CD4-positive, alpha-beta T cell (primary cell): ENCODE measurements around the gene ECM1. TPM values are rescaled to one million over a fixed set of nuclear protein-coding genes. Genes with fewer than 3 reads are reported as not detected.

ENCODE experiments used
- ATAC-seq: fragments of 200-7000 bp; cut with Tn5 transposase; one replicate; pipeline ENCODE4 v1.10.0; 2022; ENCODE audit warnings: mild to moderate bottlenecking; ENCODE audit not compliant: poor library complexity
- CTCF ChIA-PET: fragments of 350-600 bp; sonication (Branson Sonifier 250); formaldehyde crosslinking; loops from one replicate; lab custom pipeline; 2021; ENCODE audit warnings: antibody characterized with exemption, inconsistent platforms; lab: Charles Lee
- POLR2A ChIA-PET: fragments of 350-600 bp; sonication (Branson Sonifier 250); formaldehyde crosslinking; loops from one replicate; lab custom pipeline; 2021; ENCODE audit warnings: antibody characterized with exemption, inconsistent platforms; lab: Charles Lee
- DNase-seq, 14 experiments: peaks; one replicate each; pipeline ENCODE4 v3.0.0-alpha.2; 2013 to 2020; ENCODE audit warnings: mixed read lengths in 2 of 14
- H3K27ac ChIP-seq, 2 donors: one replicate each; pipeline versions ENCODE4 v1.5.1 to v1.7.0; 2013; ENCODE audit warnings: low read length in 2 of 2, low read depth in 1 of 2, mild to moderate bottlenecking in 1 of 2
- H3K27me3 ChIP-seq, 2 experiments: 1 replicate in 1 of 2; 2 replicates in 1 of 2; pipeline versions ENCODE4 v1.6.1 to v1.7.0; 2013; ENCODE audit warnings: low read length in 2 of 2, control low read depth in 1 of 2, mild to moderate bottlenecking in 1 of 2, moderate library complexity in 1 of 2; ENCODE audit not compliant: insufficient read depth in 2 of 2, control insufficient read depth in 1 of 2
- H3K36me3 ChIP-seq: one replicate; pipeline ENCODE4 v1.6.1; 2013; ENCODE audit warnings: low read length, control low read depth; ENCODE audit not compliant: insufficient read depth
- H3K4me1 ChIP-seq: one replicate; pipeline ENCODE4 v1.6.1; 2013; ENCODE audit warnings: low read length, control low read depth; ENCODE audit not compliant: insufficient read depth
- H3K4me3 ChIP-seq: one replicate; pipeline ENCODE4 v1.5.1; 2013; ENCODE audit warnings: mild to moderate bottlenecking, low read length, moderate library complexity
- H3K9me3 ChIP-seq, 2 experiments: 1 replicate in 1 of 2; 2 replicates in 1 of 2; pipeline versions ENCODE4 v1.6.1 to v1.7.0; 2013; ENCODE audit warnings: low read length in 2 of 2, mild to moderate bottlenecking in 2 of 2, control low read depth in 1 of 2, moderate library complexity in 1 of 2; ENCODE audit not compliant: control insufficient read depth in 1 of 2, insufficient read depth in 1 of 2
- H3K27ac Mint-ChIP-seq: one replicate; pipeline ENCODE4 v1.8.0; 2020; ENCODE audit warnings: mixed read lengths
- H3K27me3 Mint-ChIP-seq: one replicate; pipeline ENCODE4 v1.8.0; 2021; ENCODE audit warnings: mixed read lengths
- H3K36me3 Mint-ChIP-seq: one replicate; pipeline ENCODE4 v1.8.0; 2021; ENCODE audit warnings: low read depth, mixed read lengths
- H3K4me1 Mint-ChIP-seq: one replicate; pipeline ENCODE4 v1.8.0; 2021; ENCODE audit warnings: low read depth, mixed read lengths
- H3K4me3 Mint-ChIP-seq: one replicate; pipeline ENCODE4 v1.8.0; 2020; ENCODE audit warnings: mild to moderate bottlenecking, mixed read lengths
- H3K9me3 Mint-ChIP-seq: one replicate; pipeline ENCODE4 v1.8.0; 2020; ENCODE audit warnings: mixed read lengths
- intact Hi-C, 2 experiments: fragments of 100-400 bp; cut with DNase I in 1 of 2; cut with micrococcal nuclease in 1 of 2; formaldehyde crosslinking; loops; one replicate each; pipeline versions ENCODE4 v1.15.1 to v1.9.0; 2023 to 2025; cut with DNase I, micrococcal nuclease
- total RNA-seq, 174 experiments: library from RNA in 2 of 174; stranded (reverse) in 2 of 174; gene quantifications; one replicate each; pipeline ENCODE4 v1.2.3 and lab custom pipeline; 2021 to 2026
- TF ChIP-seq, protein P1 (sequence below): fragments of 200-600 bp; IDR thresholded peaks from one replicate; pipeline ENCODE4 v1.8.0; 2022; ENCODE audit warnings: antibody characterized with exemption, mild to moderate bottlenecking

The ECM1 gene
- total RNA-seq, 2 experiments from 2014 or later = 0.31 TPM; not detected in 1

DNA sequence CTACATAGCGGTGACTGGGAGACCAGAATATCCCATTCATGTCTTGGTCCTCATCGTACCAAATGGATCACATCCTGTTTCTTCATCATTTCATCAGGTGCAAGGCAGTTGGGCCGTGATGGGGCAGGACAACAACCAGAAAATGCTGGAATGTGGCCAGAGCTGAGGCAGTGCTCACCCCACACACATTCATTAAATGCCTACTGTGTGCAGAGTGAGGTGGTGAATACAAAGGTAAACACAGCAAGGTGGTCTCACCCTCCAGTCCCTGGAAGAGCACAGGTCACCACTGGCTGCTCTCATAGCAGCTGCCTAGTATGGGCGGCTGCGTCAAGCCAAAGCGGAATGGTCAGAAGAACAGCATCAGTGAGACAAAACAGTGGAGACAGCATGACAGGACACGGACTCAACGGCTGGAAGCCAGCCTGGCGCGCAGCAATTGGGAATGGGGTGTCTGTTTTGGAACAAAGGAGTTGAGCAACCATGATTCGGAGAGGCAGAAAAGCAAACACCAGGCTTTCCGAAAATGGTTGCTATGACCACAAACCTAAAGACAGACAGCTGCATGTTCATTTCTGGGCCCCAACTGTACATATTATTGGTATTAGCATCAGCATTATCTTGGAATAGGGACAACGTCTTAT is 35.7 kb downstream of the ECM1 start:
- DNase-seq (no peak), ATAC-seq (no peak)
- POLR2A ChIA-PET = no interaction called here
- CTCF ChIA-PET = no interaction called here
- peaks cover 3% of the 10 kb centered on the region for H3K4me1 Mint-ChIP-seq
- Histone ChIP-seq H3K36me3 (no peaks in the 10 kb centered on the region), H3K27me3 (peaks cover 5 to 15% of the 10 kb centered on the region in 2 experiments), H3K27ac (no peak overlapping the region), H3K9me3 (no peaks in the 10 kb centered on the region), H3K4me1 (peaks cover 4% of the 10 kb centered on the region), H3K4me3 (no peak overlapping the region)
- H3K27me3 Mint-ChIP-seq = peaks cover 28% of the 10 kb centered on the region
- no peak overlapping the region for H3K4me3 Mint-ChIP-seq
- TF ChIP-seq, protein P1, sequence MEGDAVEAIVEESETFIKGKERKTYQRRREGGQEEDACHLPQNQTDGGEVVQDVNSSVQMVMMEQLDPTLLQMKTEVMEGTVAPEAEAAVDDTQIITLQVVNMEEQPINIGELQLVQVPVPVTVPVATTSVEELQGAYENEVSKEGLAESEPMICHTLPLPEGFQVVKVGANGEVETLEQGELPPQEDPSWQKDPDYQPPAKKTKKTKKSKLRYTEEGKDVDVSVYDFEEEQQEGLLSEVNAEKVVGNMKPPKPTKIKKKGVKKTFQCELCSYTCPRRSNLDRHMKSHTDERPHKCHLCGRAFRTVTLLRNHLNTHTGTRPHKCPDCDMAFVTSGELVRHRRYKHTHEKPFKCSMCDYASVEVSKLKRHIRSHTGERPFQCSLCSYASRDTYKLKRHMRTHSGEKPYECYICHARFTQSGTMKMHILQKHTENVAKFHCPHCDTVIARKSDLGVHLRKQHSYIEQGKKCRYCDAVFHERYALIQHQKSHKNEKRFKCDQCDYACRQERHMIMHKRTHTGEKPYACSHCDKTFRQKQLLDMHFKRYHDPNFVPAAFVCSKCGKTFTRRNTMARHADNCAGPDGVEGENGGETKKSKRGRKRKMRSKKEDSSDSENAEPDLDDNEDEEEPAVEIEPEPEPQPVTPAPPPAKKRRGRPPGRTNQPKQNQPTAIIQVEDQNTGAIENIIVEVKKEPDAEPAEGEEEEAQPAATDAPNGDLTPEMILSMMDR = no peak
- H3K9me3 Mint-ChIP-seq = no peaks in the 10 kb centered on the region
- no peaks in the 10 kb centered on the region for H3K36me3 Mint-ChIP-seq
- no peak overlapping the region for H3K27ac Mint-ChIP-seq
- intact Hi-C loops = no loop called here

DNA sequence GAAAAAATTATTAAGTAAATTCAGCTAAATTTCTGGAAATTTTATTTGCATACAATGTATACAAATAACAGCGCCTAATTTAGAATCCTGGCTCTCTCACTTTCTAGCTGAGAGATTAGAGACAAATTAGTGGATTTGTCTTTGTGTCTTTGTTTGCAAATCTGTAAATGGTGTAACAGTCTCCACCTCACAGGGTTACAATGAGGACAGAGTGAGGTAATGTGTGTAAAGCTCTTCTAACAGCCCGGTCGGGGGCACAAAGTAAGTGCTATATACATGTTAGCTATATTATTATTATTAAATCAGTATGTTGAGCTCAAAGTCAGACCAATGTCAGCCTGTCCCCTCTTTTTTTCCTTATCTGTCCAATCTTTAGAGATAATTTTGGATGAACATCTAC is 36.3 kb downstream of the ECM1 start:
- Histone ChIP-seq H3K27me3 (peaks cover 5 to 15% of the 10 kb centered on the region in 2 experiments), H3K9me3 (no peaks in the 10 kb centered on the region), H3K4me1 (peaks cover 5% of the 10 kb centered on the region), H3K36me3 (no peaks in the 10 kb centered on the region), H3K27ac (no peak overlapping the region), H3K4me3 (no peak overlapping the region)
- no peak overlapping the region for H3K27ac Mint-ChIP-seq
- ATAC-seq (no peak), DNase-seq (no peak)
- H3K27me3 Mint-ChIP-seq = peaks cover 29% of the 10 kb centered on the region
- TF ChIP-seq, protein P1 = no peak
- CTCF ChIA-PET = no interaction called here
- no peak overlapping the region for H3K4me3 Mint-ChIP-seq
- POLR2A ChIA-PET = no interaction called here
- H3K36me3 Mint-ChIP-seq = no peaks in the 10 kb centered on the region
- H3K9me3 Mint-ChIP-seq = no peaks in the 10 kb centered on the region
- H3K4me1 Mint-ChIP-seq = peaks cover 4% of the 10 kb centered on the region
- intact Hi-C loops = no loop called here

DNA sequence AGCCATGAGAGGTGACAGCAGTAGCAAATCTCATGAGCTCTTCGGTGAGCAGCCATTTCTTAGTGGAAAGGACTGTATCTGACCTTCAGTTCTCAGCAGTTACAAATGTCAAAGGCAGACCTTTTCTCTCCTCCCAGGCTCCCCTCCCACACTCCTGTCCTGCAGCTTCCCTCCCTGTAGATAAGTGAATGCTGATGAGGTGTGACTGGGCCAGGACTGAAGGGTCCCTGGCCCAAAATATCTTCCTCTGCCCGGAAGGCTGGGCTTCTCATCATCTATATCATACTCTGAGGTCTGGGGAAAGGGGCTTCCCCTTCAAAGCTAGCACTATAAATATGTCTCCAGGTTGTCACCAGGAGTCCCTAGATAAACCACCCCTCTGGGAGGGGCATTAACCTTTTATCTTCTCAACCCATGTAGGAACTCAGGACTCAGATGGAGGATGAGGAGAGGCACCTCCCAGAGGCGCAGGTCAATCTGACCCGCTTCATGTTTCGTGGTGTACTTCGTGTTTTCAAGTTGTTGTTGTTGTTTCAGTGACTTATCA is 37.6 kb downstream of the ECM1 start:
- Mint-ChIP-seq H3K9me3 (no peaks in the 10 kb centered on the region), H3K27me3 (peaks cover 34% of the 10 kb centered on the region), H3K27ac (no peak overlapping the region), H3K4me1 (peaks cover 13% of the 10 kb centered on the region), H3K4me3 (no peak overlapping the region), H3K36me3 (no peaks in the 10 kb centered on the region)
- no peak for DNase-seq
- intact Hi-C loops = no loop called here
- ChIA-PET POLR2A (interaction anchor here (0.6 kb wide), 1 partner anchor 30 kb away, joined by 3 read pairs; the partner anchor contains the start of gene FALEC), CTCF (no interaction called here)
- ATAC-seq = no peak
- H3K27me3 ChIP-seq = peaks cover 10 to 15% of the 10 kb centered on the region in 2 experiments
- TF ChIP-seq, protein P1 = no peak
- no peak overlapping the region for H3K4me3 ChIP-seq
- H3K9me3 ChIP-seq = no peaks in the 10 kb centered on the region
- H3K36me3 ChIP-seq = no peaks in the 10 kb centered on the region
- H3K4me1 ChIP-seq = peaks cover 17% of the 10 kb centered on the region
- H3K27ac ChIP-seq = no peak overlapping the region
